Muscle of arm (tissue), 12 donors: ENCODE results near the gene VSIR. TPM values are rescaled to one million over a fixed set of nuclear protein-coding genes. Genes with fewer than 3 reads are reported as not detected.

Source experiments
- DNase-seq: peaks from one replicate; pipeline ENCODE4 v3.0.0-alpha.2; 2013
- polyA plus RNA-seq, 12 donors: library from polyadenylated mRNA; unstranded; fragments of 120-200 nt; gene quantifications; one replicate each; pipeline ENCODE4 v1.2.1, GENCODE V29; 2013; ENCODE audit not compliant: insufficient read length in 12 of 12

Gene VSIR
- polyA plus RNA-seq, 12 donors = 26.2 to 57.2 (median 29.6) TPM; not detected in 1

GRCh38 chr10:71783917-71784678, 10.8 kb upstream of the VSIR start:
- DNase-seq = no peak

- no peak for DNase-seq
Measured at GRCh38 chr10:71782917-71783490, 9.7 kb upstream of the VSIR start.

GRCh38 chr10:71782221-71782916, 9.0 kb upstream of the VSIR start:
- DNase-seq = no peak

GRCh38 chr10:71780719-71781118, 7.4 kb upstream of the VSIR start:
- no peak for DNase-seq

DNA sequence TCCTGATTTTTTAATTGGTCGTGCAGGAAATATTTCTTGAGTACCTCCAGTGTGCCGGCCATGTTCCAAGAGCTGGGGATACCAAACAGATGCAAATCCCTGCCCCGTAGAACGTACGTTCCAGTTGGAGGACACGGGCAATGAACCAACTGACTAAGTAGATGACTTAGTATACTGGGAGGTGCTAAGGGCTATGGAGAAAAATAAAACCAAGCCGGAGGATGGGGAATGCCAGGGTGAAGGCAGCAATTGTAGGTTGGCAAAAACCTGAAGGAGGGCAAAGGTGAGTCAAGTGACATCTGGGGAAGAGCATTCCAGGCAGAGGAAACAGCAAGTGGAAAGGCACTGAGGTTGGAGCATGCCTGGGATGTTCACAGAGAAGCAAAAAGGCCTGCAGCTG, 6.8 kb upstream of the VSIR start:
- DNase-seq = no peak

GRCh38 chr10:71779641-71780040, 6.3 kb upstream of the VSIR start:
- DNase-seq = no peak

DNA sequence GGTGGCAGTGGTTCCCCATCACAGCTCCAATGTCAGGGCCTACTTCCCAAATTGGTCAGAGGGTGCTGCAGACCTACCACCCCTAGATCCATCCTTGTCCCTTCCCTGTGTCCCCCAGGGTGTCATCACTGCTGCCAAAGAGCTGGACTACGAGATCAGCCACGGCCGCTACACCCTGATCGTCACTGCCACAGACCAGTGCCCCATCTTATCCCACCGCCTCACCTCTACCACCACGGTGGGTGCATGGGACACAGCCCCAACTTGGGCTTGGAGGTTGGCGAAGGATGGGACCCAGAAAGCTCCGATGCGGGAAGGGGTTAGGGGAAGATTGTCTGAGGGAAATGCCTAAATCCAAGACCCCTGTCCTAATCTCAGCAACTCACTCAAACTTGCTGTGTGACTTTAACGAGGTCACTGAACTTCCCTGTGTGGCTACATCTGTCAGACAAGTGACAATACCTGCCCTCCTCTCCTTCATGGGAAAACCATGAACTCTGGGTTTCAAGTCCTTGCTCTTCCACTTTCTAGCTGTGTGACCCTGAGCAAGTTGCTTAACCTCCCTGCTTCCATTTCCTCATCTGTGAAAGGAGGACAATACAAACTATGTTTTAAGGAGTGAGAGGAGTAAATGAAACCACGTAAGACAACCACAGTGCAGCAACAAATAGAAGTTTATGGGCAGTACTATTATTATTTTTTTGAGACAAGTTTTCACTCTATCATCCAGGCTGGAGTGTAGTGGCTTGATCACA, 4.9 kb upstream of the VSIR start:
- DNase-seq = no peak

- no peak for DNase-seq
Measured at GRCh38 chr10:71777213-71777985, 4.1 kb upstream of the VSIR start.

GRCh38 chr10:71776481-71776925, 3.2 kb upstream of the VSIR start:
- no peak for DNase-seq

GRCh38 chr10:71774916-71775702, 1.8 kb upstream of the VSIR start:
- no peak for DNase-seq

DNA sequence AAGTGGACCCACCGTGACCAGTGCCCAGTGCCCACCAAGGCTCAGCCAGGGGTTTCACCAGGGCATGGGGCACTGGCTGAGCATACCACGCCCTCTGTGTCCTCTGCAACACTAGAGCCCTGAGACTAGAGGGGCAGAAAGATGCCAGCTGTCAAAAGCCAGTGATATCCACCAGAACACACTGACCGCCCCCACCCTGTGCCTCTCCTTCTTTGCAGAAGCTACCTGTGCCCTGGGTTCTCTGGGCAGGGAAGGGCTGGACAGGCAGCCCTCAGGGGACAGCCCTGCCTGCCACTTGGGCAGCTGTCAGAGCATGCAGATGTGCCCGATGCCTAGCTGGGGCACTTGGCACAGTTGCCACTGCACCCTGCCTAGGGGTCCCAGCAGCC, 494 bp downstream of the VSIR start:
- DNase-seq = no peak

- DNase-seq = no peak
Measured at GRCh38 chr10:71771821-71772617, 1.3 kb downstream of the VSIR start.

GRCh38 chr10:71771204-71771603, 2.1 kb downstream of the VSIR start:
- no peak for DNase-seq

DNA sequence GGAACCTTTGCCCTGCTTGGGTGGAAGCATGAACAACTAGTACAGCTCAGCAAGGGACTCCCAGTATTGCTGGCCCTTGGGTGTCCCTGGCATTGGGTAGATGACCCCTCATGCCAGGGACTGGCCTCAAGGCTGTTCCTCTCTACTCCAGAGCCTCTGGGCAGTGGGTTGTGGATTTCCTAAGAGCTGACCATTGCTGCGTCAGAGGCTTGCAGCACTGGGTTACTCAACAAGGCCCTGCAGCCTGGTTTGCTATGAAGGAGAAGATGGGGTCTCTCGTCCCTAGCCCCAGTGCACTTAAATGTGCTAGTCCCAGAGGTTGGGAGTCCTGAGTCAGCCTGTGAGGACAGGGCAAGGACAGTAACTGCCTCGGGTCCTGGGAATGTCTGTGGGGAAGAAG, 2.5 kb downstream of the VSIR start:
- DNase-seq = no peak

DNA sequence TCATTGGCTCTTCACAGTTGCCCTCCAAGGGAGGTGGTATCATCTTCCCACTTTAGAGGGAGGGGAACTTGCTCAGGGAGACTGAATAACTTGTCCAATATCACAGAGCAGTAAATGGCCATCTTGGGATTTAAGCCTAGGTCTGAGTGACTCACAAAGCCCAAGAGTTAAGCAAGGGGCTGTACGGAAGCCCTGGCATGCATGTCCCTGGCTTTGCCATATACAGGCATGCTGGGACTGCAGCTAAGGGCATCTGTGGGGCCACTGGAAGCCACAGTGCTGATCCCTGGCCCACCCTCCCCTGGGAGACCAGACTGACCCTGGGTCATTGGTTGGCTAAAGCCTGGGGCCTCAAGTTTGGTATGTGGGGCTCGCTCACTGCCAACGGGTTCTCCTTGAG, 3.1 kb downstream of the VSIR start:
- no peak for DNase-seq

- no peak for DNase-seq
Measured at GRCh38 chr10:71769279-71769823, 4.0 kb downstream of the VSIR start.

- no peak for DNase-seq
Measured at GRCh38 chr10:71767420-71768035, 5.8 kb downstream of the VSIR start.

GRCh38 chr10:71766717-71767419, 6.5 kb downstream of the VSIR start:
- DNase-seq = no peak
